Measurements from ENCODE around the gene GRWD1.
"Not testable (repeated sequence)": the region's sequence is repeated elsewhere in the genome, so short reads cannot be mapped to it uniquely, and the experiment has no call there.

GRWD1 gene

DNA sequence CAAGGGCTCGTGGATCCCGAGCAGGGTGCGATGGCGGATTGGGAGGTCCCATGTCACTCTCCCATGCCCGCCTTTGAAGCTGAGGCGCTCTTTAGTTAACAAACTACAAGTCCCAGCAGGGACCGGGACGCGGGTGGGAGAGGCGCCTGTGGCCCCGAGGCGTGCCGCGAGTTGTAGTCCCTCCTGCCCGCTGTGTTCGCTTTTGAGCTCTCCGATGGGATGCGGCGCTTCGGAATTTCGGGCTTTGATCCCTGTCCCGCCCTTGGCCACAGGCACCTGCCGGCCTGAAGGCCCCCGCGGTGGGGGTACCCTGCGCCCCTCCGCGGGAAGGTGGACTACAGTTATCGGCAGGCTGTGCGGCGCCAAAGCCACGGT, 34.4 kb downstream of the GRWD1 start:
- DNase-seq = peak in 1 of 5 donors; percentile 23

GRCh38 chr19:48480558-48481500, 35.0 kb downstream of the GRWD1 start:
- DNase-seq = peak; percentile 33 to 59 (median 55)

- DNase-seq = no peak
These were observed 36.3 kb downstream of the GRWD1 start for GRCh38 chr19:48481846-48482639.

GRCh38 chr19:48483301-48483700, 37.5 kb downstream of the GRWD1 start:
- no peak for DNase-seq

GRCh38 chr19:48484247-48484893, 38.6 kb downstream of the GRWD1 start:
- no peak for DNase-seq

DNA sequence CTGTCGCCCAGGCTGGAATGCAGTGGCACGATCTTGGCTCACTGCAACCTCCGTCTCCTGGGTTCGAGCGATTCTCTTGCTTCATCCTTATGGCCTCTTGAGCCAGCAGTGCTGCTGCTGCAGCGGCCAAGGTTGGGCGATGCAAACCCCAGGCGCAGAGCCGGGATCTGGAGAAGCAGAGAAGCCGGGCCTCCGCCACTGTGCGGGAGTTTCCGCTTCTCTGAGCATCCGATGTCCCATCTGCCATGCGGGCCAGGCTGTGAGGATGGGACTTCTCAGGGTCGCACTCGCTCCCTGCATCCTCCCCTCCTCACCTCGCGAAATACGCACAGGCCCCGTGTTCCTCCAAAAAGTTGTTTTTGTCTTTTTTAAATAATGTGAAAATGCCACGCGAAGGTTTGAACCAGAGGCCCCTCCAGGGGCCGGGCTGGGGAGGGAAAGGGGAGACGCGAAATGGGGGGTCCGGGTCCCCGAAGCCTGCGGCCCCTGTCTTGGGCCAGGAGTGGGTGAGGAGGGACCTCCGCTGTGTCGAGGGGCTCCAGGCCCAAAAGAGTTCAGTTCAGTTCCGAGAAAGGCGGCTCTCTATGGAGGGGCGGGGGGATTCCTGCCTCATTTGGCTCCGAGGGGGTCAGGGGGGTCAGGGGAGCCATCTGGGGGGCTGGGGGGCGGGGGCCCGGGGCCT, 39.3 kb downstream of the GRWD1 start:
- no peak for DNase-seq

DNA sequence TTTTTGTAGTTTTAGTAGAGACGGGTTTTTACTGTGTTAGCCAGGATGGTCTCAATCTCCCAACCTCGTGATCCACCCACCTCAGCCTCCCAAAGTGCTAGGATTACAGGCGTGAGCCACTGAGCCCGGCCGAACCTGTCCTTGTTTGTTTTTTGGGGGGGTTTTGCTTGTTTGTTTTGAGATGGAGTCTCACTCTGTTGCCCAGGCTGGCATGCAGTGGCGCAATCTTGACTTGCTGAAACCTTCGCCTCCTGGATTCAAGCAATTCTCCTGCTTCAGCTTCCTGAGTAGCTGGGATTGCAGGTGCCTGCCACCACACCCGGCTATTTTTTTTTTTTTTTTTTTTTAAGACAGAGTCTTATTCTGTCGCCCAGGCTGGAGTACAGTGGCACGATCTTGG, 40.9 kb downstream of the GRWD1 start:
- DNase-seq = not testable (repeated sequence)

- DNase-seq = no peak
These were observed 41.8 kb downstream of the GRWD1 start for GRCh38 chr19:48487544-48487943.

DNA sequence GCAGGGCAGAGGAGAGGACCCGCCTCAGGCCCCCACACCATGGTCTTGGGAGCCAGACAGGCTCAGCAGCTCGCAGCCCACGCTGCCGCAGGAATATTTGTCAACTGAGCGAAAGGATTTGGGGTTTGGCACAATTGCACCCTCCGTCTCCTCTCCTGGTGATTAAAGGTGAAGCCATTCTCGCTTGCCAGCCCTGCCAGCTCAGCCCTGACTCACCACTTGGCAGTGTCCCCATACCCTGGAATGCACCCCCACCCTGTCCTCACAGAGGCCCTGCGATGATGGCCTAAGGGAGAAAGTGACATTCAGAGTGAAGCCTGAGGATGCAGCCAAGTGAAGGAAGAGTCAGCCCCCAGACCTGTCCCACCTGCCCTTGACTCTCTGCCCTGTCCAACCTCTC, 42.2 kb downstream of the GRWD1 start:
- DNase-seq = no peak

DNA sequence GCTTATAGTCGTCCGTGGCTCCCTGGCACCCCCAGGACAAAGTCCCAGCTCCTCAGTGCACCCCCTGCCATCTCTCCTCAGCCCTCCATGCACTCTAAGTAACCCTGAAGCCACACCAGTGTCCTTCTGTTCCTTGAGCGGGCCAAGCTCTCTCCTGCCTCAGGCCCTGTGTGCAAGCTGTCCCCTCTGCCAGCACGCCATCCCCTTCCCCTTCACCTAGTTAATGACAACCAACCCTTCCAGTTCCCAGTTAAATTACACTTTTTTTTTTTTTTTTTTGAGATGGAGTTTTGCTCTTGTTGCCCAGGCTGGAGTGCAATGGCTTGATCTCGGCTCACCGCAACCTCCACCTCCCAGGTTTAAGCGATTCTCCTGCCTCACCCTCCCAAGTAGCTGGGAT, 42.7 kb downstream of the GRWD1 start:
- DNase-seq = not testable (repeated sequence)

DNA sequence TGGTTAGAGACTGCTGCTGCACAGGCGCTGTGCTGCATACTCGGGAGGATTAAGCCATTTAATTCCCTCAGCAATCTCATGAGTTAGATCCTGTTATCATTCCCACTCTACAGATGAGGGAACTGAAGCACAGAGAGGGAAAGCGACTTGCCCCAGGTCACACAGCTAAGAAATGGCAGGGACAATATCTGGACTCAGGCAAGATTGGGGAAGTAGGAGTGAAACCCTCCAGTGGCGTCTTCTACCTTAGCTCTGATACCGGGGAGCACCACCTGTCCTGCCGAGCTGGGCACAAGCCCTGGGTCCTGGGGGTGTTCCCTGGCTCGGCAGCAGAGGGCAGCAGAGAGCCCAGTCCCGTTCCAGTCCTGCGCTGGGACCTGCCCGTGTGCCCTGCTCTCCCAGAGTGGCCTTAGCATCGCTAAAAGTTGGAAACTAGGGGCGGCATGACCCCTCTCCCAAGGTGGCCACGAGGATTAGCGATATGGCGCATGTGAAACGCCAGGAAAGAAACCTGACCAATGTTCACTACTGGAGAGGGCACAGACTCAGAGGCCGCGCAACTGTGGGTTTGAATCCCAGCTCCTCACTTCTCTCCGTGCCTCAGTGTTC, 43.9 kb downstream of the GRWD1 start:
- peak; percentile 46 to 75 (median 68) for DNase-seq

- peak; percentile 36 to 61 (median 50) for DNase-seq
These were observed 45.4 kb downstream of the GRWD1 start for GRCh38 chr19:48490981-48491792.

- no peak for DNase-seq
These were observed 46.0 kb downstream of the GRWD1 start for GRCh38 chr19:48491793-48492123.

GRCh38 chr19:48492925-48493717, 47.3 kb downstream of the GRWD1 start:
- DNase-seq = peak; percentile 65 to 85 (median 80)

DNA sequence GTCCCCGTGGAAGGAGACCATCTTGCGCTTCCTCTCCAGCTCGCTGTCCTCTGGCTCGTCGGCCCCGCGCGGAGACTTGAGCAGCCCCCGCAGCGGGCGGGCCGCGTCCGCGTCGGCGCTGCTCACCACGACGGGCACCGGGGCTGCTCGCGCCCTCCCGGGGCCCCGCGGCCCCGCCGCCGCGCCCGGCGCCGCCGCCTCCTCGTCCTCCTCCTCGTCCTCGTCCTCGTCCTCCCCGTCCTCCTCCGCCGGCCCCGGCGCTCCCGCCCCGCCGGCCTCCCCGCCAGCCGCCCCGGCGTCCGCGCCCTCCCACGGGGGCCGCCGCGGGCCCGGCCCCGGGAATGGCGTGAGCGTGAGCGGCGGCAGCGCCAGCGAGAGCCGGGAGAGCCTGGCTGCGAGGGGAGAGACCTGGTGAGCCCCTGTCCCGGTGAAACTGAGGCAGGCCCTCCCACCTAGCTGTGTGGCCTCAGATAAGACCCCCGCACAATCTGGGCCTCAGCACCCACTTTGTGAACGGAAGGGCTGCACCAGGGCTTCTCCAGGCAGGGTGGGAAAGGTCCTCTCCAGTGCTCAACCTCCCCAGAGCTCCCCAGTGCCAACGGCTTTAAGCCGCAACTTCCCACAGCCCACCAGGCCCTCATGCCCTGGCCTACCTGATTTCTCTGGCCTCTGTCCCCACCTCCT, 48.1 kb downstream of the GRWD1 start:
- no peak for DNase-seq

- DNase-seq = no peak
These were observed 49.6 kb downstream of the GRWD1 start for GRCh38 chr19:48495396-48495795.

- DNase-seq = no peak
These were observed 51.4 kb downstream of the GRWD1 start for GRCh38 chr19:48496959-48497727.

DNA sequence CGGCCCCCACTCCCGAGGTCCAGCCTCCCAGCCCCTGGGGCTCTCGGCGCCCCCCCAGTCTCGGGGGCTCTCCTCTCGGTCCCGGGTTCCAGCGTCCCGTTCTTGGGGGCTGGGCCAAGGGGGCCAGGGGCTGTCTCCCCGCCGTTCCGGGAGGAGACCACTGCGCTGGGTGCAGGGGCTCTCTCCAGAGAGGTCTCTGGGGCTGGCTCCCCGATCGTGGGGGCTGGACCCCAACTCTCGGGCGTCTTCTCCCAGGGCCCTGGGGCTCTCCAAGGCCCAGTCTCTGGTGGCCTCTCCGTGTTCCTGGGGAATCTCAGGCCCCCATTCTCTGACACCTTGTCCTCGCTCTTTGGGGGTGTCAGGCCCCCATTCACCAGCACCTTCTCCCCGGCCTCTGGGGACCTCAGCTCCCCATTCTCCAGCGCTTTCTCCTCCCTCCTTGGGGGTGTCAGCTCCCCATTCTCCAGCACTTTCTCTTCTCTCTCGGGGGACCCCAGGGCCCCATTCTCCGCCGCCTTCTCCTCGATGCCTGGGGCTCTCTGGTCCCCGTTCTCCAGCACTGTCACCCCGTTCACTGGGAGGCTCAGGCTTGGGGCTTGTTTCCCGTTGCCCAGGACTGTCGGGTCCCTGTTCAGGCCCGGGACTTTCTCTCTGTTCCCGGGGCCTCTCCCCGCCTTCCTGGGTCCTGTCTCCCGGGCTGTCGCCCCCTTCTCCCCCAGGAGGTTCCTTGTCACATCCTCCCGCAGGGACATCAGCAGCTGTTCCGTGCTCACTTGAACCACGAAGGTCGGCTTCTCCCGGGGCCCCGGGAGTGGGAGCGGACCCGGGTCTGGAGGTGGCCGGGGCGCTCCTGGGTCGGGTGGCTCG, 52.2 kb downstream of the GRWD1 start:
- no peak for DNase-seq

All from T-helper 1 cell (primary cell).